GM15510 (cell line): ENCODE data around the gene HSPBP1.
A peak's percentile ranks its signal among the peaks of the same experiment; 100 is the strongest.

Experiments
- POLR2A ChIP-seq: IDR thresholded peaks from 3 replicates; pipeline ENCODE4 v1.6.1; 2011; ENCODE audit warnings: borderline replicate concordance; ENCODE audit not compliant: insufficient read length; ENCODE audit errors: extremely low read depth

Gene HSPBP1

DNA sequence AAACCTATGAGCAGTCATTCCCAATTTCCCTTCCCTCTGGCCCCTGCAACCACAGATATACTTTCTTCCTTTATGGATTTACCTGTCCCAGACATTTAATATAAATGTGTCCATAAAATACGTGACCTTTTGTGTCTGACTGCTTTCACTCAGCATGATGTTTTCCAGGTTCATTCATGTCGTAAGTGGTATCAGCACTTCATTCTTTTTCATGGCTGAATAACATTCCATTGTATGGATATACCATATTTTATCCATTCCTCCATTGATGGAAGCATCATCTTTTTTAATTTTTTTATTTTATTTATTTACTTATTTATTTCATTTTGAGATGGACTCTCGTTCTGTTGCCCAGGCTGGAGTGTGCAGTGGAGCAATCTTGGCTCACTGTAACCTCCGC, 13.1 kb downstream of the HSPBP1 start:
- TF ChIP-seq POLR2A, result no peak

DNA sequence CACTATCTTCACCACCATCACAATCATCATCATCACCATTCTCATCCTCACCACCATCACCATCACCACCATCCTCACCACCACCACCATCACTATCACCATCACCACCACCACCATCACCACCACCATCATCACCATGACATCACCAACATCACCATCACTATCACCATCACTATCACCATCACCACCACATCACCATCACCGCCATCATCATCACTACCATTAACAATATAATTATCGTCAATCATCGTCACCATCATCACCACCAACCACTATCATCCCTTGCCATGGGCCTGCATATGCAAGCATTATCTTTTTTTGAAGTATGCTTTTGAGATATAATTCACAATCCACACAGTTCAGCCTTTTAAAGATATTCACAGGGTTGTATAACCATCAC, 13.5 kb downstream of the HSPBP1 start:
- no peak for TF ChIP-seq POLR2A

DNA sequence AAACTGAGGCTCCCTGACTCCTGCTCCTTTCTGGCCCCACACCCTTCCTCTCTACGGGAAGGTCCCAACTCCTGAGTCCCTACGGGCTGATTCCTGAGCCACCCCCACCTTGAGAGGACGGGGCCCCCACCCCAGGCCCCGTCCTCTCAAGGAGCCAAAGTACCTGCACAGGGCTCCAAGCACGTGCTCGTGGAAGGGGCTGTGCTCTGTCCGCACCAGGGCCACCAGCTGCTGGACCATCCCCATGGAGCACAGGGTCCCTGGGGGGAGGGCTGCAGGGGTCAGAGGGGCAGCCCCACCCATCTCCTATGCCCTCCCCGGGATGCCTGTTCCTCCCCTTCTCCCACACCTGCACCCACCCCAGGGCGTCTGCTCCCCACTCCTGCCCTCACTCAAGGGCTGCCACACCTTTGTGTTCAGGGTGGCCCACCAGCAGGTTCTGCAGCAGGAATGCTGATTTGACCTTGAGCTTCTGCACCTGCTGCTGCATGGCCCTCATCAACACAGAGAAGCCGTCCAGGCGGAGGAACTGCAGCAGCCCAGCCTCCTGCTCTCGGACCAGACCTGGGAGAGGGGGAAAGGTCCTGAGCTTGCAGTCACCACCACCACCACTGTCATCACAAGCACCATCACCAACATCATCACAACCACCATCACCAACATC, 14.1 kb downstream of the HSPBP1 start:
- TF ChIP-seq POLR2A, result no peak

DNA sequence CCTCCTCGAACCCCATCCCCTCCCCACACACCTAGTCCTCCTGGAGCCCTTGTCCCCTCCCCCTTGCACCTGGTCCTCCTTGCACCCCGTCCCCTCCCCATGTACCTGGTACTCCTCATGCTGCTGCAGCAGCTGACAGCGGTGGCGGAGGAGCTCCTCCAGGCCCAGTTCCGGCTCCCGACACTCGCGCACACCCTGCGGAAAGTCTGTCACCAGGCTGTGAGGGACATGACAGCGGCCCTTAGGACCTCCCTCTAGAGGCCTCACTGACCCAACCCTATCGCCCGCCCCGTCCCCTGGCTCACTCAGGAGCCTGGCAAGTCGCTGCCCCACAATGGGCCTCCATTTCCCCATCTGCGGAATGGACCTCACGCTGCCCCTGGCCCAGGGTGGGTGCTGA, 14.7 kb downstream of the HSPBP1 start:
- TF ChIP-seq POLR2A, result no peak

DNA sequence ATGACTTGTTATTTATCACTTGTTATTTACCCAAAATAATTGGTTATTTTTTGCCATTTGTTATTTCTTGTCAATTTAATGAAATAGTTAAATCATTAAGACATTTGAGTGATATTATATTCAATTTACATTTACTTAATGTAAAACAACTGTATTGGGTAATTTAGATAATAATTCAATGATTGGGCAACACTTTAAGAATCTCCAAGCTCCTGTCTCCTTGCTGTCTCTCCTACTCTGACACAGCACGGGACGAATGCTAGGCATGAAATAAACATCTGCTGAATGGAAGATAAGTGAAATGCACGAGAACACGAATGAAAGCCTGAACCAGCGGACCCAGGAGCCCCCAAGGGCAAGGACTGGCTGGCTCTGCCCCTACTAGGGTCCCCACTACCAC, 15.4 kb downstream of the HSPBP1 start:
- no peak for TF ChIP-seq POLR2A

DNA sequence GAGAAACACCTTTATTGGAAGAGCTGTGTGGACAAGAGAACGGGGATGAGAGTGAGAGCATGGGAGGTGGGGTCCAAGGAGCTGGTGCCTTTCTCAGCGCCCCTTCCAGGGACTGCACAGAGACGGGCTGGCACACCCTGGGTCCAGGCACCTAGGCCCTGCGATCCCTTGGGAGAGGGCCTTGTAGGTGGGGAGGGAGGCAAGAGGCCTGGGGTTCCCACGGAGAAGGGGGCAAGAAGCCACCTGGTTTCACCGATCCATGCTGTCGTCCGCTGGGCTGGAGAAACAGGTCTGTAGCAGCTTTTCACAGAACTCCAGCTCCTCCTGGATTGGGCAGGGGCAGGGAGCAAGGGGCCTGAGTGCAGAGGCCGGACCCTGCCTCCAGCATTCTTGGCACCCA, 17.6 kb downstream of the HSPBP1 start:
- no peak for TF ChIP-seq POLR2A

DNA sequence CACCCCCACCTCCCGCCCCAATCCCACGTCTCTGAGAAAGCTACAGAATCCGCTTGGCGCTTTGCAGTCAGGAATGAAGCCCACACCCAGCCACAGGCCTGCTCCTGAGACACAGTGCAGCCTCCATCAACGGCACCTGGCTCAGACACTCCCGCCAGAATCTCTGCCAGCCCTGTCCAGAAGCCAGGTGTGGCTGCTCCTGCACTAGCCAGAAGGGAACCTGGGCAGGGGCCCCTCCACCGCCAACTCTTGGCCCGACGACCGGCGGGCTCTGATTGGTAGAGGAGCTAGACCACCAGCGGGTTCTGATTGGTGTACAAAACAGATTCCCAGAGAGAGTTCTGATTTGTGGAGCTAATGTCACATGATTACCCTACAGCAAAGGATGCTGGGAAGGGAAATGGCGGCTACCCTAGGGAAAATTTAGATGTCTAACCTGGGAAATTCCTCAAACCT, 18.2 kb downstream of the HSPBP1 start:
- TF ChIP-seq POLR2A, result no peak

DNA sequence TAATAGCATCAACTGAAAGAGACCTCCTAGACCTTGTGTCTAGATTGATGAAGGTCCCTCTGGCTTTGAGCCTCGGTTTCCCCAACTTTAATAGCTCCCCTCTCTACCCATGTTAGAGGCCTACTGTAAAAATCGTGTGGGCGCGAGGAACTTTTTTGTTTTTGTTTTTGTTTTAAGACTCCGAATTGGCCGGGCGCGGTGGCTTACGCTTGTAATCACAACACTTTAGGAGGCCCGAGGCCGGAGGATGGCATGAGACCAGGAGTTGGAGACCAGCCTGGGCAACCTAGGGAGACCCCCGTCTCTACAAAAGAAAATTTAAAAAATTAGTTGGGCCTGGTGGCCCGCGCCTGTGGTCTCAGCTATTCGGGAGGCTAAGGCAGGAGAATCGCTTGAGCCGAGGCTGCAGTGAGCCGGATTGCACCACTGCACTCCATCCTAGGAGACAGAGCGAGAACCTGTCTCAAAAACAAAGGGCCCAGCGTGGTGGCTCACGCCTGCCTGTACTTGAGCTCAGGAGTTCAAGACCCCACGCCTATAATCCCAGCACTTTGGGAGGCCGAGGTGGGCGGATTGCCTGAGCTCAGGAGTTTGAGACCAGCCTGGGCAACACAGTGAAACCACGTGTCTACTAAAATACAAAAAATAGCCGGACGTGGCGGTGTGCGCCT, 20.2 kb downstream of the HSPBP1 start:
- no peak for TF ChIP-seq POLR2A

DNA sequence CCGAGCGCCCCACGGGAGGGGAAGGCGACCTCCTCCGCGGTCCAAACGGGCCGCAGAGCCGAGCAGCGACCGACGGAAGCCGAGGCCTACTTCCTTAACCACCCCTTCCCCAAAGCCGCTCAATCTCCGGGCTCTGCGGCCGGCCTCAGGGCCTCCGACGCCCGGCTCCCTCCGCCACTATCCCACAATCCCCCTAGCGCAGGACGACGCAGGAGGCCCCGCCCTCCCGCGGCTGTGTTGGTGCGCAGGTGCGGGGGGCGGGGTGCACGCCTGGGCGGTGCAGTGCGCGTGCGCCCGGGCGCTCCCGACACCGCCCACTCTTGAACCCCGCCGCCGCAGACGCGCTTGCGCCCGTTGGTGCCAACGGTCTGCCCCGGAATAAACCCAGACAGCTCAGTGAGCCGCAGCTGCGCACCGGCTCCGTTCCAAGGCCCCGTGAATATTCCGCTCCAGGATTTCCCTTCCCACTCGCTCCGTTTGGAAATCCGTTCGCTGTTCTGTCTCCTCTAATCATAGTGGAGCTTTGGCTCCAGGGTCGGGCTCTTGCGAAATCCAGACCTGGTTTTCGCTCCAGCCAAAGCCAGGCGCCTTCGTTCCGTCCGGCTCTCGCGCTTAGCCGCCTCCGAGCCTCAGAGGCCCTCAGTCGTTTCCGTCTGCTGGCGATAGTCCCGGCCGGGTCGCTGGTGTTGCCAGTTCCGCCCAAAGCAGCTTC, 20.9 kb downstream of the HSPBP1 start, which contains the start of gene PPP6R1:
Gene PPP6R1 (minus strand): TSS at position 190 of the 712 bp plus-strand sequence. CDS start 11,914 bp downstream, outside the sequence.
- TF ChIP-seq POLR2A, result peak; percentile 89

DNA sequence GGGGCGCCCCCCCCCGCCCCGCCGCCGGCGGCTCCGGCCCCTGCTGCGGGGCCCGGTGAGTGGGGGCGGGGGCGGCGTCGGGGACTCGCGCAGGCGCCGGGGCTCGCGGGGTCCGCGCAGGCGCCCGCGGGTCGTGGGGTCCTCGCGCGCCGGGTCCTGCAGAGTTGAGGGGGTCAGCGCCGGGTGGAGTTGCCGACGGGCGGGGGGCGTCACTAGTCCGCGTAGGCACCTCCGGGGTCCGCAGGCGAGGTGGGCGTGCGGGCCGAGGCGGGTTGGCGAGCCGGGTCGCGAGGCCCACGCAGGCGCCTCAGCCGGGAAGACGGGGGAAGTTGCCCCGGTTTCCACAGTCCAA, 21.5 kb downstream of the HSPBP1 start:
- no peak for TF ChIP-seq POLR2A

DNA sequence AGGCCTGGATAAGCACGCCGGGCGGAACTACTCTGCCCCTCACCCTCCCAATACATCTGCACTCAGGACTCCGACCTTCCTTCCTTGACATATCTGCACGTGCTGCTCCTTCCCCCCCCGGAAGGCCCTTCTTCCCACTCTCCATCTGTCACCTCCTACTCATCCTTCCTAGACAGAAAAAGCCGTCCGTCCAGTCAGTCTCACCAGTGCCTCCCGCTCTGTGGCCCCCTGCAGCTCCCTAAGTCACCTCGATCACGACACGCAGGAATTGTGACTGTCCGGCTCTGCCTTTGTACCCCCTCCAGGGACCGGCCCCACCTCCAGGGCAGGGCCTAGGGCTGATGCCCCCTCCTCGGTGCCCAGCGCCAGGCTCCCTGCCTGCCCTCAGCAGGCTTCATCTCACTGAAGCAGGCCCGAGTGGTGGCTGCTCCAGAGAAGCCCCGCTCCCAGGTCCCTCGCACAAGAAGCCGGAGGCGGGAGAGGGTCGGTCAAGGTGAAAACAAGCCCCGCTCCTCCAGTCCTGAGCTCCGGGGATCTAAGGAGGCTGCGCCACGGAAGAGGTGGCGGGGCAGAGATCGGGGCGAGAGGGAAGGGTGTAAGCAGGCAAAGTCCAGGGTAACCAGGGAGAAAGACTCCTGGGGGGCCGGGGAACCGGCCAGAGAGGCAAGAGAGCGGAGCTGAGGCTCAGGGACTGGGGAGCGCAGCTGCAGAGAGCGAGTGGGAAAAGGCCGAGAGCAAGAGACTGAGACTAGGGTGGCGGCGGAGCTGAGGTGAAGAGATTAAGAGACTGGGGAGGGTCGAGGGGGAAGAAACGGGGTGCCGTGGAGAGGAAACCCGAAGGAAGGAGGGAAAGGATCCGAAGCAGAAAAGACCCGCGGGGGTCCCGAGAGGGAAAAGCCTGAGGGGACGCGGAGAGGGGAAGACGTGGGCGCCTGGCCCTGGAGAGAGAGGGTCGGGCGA, 22.2 kb downstream of the HSPBP1 start:
- no peak for TF ChIP-seq POLR2A

DNA sequence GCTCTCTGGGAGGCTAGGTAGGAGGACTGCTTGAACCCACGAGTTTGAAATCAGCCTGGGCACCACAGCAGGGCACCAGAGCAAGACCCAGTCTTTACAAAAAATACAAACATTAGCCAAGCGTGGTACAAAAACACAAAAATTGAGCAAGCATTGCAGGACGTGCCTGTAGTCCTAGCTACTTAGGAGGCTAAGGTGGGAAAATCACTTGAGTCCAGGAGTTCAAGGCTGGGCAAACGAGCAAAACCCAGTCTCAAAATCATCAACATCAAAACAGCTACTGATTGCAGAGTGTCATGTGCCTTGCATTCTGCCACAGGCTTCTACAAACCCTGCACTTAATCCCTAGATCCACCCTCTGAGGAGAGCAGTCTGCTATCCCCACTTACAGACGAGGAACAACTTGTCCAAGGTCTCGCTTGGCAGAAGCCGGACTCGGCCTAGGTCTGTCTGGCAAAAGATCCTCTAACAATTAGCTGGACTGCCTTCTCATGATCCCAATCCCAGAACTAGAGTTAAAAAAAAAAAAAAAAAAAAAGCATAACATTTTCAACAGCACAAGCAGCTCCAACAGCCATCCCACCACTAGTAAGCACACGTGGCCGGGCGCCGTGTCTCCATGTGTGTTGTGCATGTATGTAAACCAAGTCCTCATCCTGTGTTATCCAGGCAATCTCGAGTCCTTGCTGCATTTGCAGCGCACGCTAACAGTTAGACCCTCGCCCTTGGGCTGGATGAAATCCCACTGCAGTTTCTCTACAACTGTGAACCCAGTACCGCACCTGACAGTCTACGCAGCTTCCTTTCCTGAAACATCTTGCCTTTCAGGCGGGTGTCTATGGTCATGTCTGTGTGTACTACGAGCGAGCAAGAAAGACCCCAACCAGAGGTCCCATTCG, 23.1 kb downstream of the HSPBP1 start:
- no peak for TF ChIP-seq POLR2A

DNA sequence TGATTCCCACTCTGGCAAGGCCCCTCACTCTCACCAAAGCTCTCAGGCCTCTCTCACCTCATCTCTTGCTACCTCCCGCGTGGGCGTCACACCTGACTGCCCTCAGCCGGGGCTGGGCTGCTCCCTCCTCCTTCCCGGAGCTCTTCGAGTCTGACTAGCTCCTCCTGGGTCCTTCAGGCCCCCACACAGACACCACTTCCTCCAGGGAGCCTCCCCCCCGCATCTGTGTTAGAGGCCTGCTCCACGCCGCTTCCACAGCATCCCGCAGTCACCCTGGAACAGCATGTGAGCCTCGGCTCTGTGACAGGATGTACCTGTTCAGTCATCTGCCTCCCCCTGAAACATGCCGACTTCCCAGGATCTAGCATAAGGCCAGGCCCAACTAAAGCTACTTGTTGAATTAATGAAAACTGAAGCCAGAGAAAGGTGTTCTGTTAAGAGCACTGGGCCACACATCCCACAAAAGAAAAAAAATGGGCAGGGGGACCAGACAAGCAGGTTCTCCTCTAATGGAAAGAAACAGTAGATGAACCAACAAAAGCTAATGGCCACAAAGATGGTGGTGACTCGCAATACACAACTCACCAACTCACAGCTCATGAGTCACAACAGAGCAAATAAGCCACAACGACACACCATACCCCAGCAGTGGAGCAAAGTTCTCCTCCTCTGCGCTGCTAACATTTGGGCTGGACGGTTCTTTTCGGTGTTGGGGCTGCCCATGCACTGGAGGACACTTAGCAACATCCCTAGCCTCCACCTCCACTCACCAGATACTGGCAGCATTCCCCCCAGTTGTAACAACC, 24.1 kb downstream of the HSPBP1 start:
- peak; percentile 45 for TF ChIP-seq POLR2A
